HG03175 (cell line): Measurements from ENCODE around the gene ENOX1.

Experiments used
- ATAC-seq: cut with Tn5 transposase; IDR thresholded peaks from one replicate; pipeline ENCODE4 v1.9.1; 2021; ENCODE audit warnings: mild to moderate bottlenecking, moderate library complexity; ENCODE audit not compliant: unreplicated experiment

The ENOX1 gene

DNA sequence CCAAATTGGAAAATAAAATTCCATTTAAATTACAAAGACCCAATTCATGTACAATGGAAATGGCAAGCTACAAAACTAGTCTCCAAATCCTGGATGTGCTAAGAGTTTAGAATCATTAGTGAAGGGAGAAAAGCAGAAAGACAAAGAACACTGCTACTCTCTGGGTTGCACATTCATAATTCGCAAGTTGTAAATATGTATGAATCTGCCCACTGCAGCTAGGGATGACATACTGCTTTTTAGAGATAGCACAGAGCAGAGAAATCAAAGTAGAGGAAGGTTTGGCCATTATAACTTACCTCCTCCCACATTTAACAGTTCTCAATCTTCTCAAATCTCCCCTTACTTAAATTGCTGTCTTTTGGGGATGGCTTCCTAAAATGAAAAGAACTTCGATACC, 231.1 kb downstream of the ENOX1 start:
- no peak for ATAC-seq

DNA sequence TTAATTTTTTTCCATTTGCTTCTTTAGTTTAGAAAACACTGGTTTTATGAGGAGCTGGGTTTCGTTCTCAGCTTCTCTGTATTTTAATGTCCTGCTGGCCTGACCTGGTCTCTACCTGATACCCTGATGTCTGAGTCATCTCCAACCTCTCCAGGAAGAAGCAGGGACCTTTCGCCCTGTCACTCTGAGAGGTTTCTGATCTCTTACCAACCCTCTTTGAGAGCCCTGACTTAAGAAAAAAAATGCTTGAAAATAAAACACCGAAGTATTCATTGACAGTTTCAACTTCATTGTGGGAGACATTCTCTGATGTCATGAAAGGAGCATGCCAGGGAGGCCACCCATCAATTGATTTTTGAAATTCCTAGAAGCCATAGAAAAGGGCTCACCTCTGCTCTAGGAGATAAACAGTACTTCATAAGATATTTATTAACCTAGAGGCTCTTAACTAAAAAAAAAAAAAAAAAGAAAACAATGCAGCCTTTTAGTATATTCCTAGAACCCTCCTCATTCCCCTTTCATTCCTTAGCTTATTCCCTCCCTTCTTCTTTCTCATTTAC, 234.8 kb downstream of the ENOX1 start:
- ATAC-seq, result no peak

GRCh38 chr13:43546816-43547215, 240.0 kb downstream of the ENOX1 start:
- ATAC-seq, result no peak

DNA sequence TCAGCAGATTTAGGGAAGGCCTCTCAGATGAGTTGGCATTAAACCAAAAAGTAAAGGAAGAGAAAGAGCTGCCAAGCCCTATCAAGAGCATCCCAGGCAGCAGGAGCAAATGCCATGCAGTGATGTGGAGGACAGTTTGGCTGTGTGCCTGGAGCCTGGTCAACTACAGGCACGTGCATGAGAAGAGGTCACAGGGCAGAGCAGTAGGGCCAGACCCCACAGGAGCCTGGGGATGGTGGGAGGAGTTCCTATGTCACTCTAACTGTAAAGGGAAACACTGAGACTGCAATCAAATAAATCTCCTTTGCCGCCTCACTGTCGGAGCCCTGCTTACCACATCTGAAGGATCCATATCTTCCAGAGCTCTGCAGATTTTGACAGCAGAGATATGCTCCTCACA, 240.5 kb downstream of the ENOX1 start:
- no peak for ATAC-seq

DNA sequence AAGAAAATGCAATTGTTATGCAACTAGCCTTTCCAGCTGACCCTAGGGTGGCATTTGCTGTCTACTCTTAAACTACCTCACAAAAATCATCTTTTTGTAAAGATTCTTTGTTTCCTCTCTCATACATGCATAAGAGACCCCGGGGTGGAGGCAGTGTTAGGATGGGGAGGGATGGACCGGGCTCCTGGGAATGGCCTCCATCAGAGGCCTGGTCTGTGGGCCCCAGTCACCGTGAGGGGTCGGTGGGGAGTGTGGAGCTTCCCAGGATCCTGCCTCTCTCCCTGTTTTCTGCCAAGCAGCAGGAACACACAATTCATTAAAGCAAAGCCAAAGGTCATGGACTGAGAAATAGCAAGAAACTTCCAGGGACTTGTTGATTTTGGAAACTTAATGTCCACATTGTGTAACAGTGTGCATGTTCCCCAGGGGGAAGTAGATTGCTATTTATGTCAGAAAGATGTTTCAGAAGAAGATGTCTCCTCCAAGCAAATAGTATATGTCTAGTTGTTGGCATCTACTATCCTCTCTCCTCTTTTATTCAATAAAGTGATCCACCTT, 241.4 kb downstream of the ENOX1 start:
- ATAC-seq, result no peak

DNA sequence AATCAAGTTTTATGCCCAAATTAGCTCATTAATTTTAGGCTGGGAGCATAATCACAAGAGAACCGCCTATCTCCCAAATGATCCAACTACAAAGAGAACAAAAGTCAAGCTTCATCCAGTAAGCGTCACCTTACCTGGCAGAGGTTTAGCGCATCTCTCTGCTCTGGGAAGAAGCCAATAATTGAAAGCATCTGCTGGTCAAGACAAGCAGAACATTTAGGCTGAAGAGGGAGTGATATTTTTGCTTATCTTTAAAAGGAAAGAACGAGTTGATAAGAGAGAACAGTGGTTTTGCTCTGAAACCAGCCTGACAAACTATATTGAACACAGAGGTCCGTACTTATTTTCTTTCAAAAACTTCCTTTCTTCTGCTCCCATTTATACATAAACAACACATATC, 242.1 kb downstream of the ENOX1 start:
- no peak for ATAC-seq

GRCh38 chr13:43544011-43544410, 242.8 kb downstream of the ENOX1 start:
- no peak for ATAC-seq

GRCh38 chr13:43543331-43543730, 243.4 kb downstream of the ENOX1 start:
- no peak for ATAC-seq

DNA sequence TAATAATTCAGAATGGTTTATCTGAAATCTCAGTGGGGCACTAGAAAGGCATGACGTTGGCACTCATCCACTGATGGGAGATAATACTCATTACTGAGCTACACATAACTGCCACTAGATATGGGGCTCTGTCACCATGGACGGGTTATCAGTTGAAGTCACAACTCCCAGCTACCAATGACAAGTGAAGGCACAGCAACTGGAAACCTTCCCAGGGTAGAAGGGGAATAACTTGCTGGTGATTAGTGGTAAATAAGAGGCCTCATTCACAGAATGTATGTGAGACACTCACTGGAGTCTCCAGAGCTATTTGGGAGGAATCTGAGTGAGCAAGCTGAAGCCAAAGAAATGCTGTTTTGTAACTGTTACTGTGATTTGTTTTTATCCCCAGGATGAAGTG, 249.6 kb downstream of the ENOX1 start:
- ATAC-seq, result no peak

DNA sequence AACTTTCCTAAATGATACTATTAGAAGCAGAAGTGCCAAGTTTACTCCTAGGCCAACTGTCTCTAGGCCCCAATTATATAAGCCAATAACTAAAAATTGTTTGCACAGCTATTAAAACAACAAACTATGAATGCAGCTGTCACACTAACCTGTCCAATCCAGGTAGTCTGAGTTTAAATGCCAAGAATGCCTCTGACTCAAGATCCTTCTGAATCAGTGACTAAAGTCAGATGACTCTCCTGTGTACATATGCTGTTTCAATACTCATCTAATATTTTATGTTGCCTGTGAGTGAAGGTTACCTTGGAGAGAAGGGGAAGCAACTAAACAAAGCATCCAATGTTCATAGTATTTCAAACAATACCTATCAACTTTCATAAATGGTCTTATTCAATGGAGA, 257.0 kb downstream of the ENOX1 start:
- ATAC-seq, result no peak

DNA sequence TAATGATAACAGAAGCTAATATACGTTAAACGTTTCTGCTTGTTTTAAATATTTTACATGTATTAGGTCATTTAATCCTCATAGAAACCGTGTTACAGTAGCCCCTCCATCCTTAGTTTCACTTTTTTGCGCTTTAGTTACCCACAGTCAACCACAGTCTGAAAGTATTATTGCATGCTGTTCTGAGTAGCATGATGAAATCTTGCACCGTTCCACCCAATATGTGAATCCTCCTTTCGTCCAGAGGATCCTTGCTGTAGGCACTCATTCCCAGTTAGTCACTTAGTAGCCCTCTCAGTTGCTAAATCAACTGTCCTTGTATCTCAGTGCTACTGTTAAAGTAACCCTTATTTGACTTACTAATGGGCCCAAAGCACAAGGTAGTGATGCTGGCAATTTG, 257.8 kb downstream of the ENOX1 start:
- ATAC-seq, result no peak

- ATAC-seq, result no peak
Observed at GRCh38 chr13:43522788-43523187, 264.0 kb downstream of the ENOX1 start.

DNA sequence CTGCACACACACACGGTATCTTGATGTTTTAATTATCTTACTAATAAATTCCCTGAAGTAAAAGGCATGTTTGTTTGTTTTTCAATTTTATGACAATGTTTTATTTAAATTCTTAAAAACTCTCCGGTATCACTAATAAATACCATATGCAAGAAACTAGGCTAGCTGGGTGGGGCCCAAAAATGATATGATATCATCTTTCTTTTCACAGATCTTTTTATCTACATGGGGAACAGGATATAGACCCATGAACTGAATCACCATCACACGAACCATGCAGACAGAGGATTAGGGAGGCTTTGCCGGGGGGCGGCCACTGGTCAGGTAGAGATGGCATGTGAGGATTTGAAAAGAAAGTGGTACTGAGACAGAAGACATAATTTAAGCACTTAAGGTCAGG, 266.4 kb downstream of the ENOX1 start:
- ATAC-seq, result no peak

- ATAC-seq, result no peak
Observed at GRCh38 chr13:43518833-43519232, 267.9 kb downstream of the ENOX1 start.

DNA sequence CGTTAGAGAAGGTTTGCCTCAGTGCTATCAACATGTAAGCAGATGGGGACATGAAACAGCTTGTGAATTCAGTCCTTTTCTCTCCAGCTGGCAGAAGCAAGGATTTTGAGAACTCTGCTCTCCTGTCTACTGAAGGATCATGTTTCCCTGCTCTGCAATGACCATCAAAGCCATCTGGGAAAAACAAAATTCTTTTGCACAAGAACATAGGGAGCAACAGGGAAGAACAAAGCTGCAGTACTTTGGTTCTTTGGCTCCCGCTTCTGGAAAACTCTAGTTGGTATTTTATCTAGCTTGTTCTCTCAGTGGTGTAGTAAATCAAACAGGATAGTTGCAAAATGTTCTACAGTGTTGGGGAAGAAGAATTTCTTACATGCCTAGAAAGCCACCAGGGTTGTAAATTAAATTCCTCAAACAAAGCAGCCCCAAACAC, 270.4 kb downstream of the ENOX1 start:
- no peak for ATAC-seq

DNA sequence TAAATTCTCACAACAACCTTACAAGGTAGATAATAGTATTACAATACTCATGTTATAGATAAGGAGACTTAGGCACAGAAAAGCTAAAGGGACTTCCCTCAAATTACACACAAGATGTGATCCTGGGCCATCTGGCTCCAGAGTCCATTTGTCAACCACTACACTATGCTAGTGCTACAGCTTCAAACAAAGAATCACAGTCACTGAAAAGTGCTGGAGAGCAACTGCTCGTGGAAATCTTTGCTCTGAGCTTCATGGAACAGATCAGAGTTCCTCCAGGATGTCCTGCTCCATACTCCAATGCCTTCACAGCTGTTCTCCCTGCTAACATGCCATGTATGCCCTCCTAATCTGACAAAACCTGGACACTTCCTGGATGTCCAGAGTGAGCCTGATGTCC, 271.2 kb downstream of the ENOX1 start:
- no peak for ATAC-seq

DNA sequence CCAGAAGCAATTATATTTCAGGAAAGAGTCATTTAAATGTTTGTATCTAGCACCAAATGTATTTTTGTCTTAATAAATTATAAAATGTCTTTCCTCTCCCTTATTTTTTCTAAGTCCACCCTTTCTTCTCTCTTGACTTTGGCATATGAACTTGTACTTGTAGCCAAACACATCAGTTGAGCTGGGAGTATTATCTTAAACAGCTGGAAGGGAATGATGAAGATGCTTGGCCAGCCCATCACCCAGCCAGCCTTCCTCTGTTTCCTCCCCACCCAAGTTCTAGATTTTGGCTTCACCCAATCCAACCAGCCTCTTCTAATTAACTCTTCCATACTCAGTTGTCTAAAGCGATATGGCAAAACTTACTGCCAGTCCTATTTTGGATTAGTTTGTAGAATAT, 272.5 kb downstream of the ENOX1 start:
- ATAC-seq, result no peak

GRCh38 chr13:43512221-43512620, 274.6 kb downstream of the ENOX1 start:
- ATAC-seq, result no peak

DNA sequence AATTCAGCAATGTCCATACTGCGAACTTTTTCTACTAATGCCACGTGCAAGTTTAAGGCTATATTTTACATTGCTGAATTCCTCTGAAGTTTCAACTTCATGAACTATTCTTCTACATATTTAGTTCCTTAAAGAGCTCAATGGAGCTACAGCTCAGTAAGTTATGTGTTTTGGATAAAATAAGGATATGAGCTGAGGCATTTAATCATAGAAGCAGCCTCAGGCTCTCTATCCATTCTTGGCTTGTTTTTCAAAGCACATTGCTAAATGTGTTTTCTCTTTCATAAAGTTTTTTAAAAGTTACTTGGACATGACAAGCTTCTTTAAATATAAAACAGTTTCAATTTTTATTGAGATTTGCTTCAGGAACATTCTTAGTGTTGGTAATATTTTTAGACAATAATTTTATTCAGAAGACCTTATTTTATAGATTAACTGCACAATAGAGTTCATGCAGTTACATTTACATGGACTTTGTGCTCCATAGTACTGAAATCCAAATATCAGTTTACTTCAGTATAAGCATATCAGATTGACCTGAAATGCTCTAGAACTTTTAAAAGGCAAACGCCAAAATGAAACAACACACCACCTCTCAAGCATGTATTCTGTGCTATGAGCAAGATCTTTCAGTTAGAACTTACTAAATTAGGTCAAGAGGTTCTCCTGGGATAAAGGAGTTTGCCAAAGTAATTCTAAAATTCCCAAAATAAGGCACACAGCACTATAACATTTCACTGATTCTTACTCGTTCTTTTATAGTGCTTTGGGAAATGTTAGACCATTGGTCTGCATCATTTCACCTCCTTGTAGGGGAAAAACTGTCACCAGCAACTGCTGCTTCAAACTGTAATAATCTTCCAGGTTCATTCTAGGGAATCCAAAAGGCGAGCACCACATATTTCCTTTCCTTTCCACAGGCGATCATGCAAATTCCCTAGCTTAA, 275.5 kb downstream of the ENOX1 start:
- ATAC-seq, result no peak

DNA sequence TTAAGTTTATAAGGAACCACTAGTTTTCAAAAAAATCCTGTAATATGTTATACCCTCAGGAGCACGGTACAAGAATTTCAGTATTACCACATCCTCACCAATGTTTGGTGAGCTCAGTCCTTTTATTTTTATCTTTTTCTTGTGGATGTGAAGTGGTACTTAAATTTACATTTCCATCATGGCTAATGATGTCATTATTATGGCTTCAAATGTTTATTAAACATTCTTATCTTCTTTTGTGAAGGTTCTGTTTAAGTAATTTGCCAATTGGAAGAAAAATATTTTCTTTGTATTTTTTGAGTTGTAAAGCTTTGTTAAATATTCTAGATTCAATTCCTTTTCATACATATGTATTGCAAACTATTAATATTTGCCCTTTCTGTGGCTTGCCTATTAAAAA, 291.0 kb downstream of the ENOX1 start:
- no peak for ATAC-seq

DNA sequence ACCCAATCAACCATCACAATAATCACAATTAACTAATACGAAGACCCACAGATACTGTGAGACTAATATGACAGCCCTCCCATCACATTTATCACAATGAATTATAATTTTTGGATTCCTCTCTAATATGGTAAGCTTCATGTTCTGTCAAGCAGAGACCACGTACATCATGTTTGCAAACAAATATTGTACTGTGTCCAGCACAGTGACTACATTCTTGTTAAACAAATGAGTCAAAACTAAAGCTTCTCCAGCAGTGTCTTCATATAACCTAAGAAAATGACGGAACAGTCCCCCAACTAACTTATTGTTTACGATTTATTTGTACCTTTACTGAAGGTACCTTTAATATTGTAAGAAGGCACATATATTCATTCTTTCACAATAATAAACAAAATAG, 292.6 kb downstream of the ENOX1 start:
- ATAC-seq, result no peak

DNA sequence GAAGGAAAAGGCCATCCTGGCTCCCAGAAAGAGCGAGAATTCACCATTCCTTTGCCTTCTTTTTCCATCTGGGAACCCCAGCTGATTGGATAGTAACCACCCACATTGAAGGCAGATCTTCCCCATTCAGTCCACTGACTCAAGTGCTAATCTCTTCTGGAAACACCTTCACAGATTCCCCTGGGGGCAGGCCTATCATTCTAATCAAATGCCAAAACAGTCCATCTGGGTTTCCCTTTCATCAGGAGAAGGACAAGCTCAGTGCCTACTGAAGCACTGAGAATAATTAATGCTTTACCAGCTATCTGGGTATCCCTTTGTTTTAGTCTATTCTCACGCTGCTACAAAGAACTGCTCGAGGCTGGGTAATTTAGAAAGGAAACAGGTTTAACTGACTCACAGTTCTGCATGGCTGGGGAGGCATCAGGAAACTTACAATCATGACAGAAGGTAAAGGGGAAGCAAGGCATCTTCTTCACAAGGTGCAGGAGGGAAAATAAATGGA, 293.2 kb downstream of the ENOX1 start:
- ATAC-seq, result no peak
